Stimulated activated CD8-positive, alpha-beta memory T cell treated with anti-CD3 and anti-CD28 coated beads, Interleukin-7, amount 100 ng/mL, for 48 hours (primary cell): ENCODE results near the gene OR4C15.

Experiments used
- DNase-seq, 2 donors: peaks; one replicate each; pipeline ENCODE4 v3.0.0-alpha.2; 2020; ENCODE audit warnings: low read depth in 1 of 2; ENCODE audit errors: extremely low read depth in 1 of 2

The OR4C15 gene

GRCh38 chr11:55554169-55554568, at the start of gene OR4C15:
OR4C15 (plus strand) TSS chr11:55554469; CDS start chr11:55554469, 0 bp downstream.
- DNase-seq, result no peak

- no peak for DNase-seq
Measured at GRCh38 chr11:55571828-55572227, 17.6 kb downstream of the OR4C15 start, which contains the start of gene OR4C16. OR4C16 (plus strand) TSS chr11:55572128; CDS start chr11:55572128, 0 bp downstream.

- DNase-seq, result no peak
Measured at GRCh38 chr11:55572548-55572947, 18.3 kb downstream of the OR4C15 start.
